NCI-H2029 (cell line): ENCODE measurements around the gene CCDC146.
"Not testable (repeated sequence)": the region's sequence is repeated elsewhere in the genome, so short reads cannot be mapped to it uniquely, and the experiment has no call there.

Source experiments
- DNase-seq: peaks from one replicate; lab custom pipeline; 2025; lab: John Stamatoyannopoulos, UW

The CCDC146 gene

DNA sequence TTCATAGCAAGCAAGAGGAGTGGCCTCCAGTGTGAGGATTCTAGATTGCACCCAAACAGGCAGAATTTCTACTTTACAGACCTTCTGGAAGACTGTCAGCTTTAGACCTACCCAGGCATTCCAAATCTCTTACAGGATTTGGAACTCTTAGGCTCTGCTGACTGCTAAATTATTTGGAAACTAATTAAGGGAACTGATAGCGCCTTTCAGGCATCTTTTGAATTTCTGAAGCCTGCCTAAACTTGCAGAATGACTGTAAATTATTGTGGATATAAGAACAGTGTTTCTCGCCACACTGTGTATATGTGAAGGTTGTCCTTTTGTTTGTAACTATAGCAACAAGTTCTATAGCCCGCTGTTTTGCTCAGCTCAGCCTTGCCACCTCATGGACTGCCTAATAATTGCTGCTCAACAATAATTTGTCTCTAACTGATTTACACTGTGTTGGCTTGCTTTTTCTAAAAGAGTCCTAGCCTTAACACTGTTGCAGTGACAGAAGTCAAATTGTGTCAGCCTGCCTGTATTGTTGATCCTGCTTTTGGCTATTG, 32.6 kb downstream of the CCDC146 start:
- not testable (repeated sequence) for DNase-seq

DNA sequence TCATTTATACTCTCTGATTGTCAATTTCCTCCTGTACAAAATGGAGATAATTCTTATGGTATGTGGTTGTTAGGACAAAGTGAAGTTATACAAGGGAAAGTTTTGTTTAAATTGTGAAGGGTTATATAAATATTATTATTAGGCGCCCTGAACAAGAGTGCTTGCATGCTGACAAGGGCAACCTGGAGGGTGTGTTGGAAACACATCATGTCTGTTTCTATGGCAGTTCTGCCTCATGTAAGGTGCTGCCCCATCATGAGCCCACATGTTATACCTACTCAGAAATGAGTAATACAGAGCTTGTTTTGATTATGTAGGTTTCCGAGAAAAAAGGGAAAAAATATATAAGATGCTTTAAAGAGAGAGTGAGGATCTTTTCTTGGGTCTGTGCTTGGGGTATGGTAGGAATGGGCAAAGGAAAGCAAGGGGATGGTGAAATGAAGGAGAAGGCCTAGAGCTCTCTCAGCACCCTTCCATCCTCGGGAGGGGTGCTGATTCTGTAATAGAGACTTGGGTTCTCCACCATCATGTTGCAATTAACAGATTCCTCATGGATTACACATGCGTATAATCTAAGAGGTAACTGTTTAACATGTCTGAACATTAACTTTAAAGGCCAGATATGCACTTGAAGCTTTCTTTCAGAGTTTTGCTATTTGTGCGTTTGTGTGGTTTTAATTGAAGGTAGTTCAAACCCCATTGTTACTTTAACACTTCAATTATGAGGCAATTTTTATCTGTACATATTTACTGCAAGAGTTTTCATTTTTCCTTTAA, 33.4 kb downstream of the CCDC146 start:
- DNase-seq = not testable (repeated sequence)

DNA sequence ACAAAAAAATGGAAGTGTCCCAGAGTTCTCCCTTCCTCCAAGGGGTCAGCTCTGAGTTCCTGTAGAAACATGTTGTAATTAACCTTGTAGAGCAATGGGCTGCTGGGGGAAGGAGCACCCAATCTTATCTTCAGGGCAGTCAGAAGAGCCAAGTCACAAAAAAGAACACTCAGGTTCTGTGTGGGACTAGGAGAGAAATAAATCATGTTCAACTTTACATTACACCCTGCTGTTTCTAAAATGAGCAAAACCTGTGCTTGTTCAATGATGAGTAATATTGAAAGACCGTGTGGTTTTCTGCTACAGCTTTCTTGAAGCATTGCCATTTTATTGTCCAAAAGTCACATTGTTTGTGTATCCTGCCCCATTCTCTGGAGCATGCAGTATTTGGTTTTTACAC, 34.6 kb downstream of the CCDC146 start:
- not testable (repeated sequence) for DNase-seq

DNA sequence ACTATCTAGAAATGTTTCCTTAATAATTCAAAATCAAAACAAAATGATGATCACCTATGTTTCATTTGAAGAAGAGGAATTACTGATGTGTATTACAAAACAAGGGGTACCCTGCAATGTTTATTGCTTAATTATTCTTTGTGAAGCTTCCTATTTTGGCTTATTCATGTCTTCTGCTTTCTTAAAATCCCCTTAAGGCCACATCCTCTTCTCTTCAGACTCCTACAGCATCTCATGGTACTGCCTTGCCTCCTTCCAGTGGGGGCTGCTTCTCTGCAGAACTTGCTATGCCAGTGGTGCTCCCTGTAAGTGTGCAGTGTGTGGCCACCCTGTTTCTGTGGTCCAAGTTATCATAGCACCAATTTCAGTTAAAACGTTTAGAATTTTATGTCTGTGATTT, 35.0 kb downstream of the CCDC146 start:
- DNase-seq = no peak

DNA sequence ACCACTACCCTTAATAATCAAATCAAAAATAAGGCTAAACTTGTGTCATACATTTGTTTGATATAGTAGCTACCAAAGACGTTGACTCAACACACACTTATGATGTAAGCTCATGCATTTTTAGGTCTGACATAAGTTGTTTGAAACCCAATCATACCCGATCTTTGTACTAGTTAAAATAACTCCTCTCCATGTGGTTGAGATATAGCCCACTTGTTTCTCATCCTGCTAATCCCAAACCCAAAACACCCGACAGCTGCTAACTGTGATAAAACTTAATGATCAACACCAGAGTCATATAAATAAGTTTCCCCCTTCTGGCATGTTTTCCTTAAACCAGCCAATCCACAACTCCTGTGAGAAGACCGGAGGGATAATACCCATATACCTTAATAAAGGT, 48.7 kb downstream of the CCDC146 start:
- DNase-seq = not testable (repeated sequence)

DNA sequence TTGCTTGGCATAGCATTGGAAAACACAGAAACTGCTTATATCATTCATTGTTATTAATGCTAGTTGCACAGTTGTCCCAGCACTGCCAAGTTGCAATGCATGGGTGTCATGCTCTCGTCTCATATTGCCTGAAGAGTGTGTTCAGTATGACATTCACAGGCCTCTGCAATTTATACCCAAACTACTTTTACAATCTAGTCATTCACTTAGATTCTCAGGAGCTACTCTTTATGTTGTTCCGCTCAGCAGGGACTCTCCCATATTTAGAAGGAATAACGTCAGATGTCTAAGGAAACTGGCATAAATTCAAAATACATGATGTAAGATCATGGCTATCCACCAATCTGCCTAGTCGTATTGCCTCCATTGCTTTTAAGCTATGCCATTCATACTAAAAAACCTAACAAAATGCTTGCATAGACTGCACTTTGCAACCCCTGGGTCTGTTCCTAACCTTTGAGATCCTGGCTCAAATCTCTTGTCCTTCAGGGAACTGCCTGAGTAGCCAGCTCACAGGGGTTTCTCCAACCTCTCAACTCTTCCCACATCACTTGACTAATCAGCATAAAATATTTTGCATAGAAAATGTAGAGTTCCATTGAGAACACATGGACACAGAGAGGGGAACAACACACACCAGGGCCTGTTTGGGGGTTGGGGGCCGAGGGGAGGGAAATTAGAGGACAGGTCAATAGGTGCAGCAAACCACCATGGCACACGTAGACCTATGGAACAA, 50.2 kb downstream of the CCDC146 start:
- DNase-seq = not testable (repeated sequence)

DNA sequence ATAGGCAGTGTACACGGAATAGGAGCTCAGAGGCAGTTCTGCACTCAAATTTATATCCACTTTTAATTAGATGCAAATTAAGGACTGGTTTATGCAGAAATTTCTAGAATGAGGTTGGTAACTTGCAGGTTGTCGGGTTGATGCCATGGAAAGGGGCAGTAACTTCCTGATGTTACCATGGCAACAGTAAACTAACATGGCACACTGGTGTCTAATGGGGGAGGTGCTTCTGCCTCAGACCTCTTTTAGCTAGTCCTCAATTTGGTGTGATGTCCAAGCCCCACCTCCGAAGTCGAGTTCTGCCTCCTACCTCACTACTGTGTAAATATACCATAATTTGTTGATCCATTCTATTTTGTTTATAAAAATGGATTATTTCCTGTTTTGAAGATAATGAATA, 52.0 kb downstream of the CCDC146 start:
- not testable (repeated sequence) for DNase-seq

DNA sequence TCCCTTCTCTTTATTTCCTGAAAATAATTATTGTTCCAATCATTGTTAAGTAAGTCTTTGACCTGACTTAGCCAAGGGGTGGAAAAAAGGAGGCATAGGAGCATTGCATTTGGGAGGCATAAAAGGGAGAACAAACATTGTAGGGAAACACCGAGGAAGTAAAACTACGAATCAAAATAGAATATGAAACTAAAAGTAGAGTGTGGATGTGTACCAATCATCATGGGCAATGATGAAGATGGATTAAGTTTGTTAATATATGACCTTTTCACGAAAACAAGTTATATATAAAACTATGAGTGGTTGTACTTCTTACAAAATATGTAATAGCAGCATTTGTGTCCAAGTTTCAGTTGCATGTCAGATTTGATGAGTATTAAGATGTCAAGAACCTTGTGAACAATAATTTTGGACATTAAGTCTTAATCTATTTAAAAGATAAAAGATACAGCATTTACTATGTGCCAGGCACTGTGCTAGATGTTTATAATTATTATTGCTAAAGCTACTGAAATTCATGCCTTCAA, 52.9 kb downstream of the CCDC146 start:
- DNase-seq = not testable (repeated sequence)

DNA sequence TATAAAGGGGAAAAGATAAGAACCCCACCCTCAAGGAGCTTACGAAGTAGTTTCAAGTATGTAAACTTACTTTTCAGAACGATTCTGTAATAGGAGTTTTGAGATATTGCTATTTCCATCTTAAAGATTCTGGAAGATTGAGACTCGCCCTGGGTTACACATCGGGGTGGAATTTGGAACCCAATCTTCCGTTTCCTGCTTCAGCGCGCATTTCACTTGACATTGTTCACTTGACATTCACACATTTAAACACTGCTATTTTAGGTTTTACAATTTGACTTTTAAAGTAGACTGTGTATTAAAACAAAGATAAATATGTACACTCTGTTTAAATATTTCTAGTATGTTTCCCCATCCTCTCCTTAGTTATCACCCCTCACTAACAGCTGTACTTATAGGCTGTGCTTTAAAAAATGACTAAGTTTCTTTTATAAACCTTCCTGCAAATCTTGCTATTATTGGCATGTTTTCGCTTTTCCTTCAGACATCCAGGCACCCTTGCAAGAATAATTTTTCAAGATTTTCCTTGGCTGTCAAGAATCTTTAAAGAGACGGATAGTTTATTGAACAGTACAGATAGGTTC, 55.0 kb downstream of the CCDC146 start:
- DNase-seq = not testable (repeated sequence)

DNA sequence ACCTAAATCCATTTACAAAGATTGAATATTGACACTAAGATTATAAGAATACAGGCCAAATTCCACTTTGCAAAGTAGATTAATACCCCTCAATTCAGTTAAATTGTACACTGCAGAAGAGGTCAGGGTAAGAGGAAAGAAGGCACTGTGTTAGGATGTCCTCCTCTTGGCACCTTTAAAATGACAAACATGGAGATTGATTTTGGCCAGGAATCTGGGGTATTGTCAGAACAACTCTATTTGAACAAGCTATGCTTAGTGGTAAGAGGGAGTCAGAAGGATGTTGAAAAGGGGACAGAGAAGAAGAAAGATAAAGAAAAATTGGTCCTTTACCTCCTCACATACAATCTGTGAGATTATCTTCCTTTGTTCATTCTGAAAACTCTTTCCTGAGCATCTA, 55.6 kb downstream of the CCDC146 start:
- not testable (repeated sequence) for DNase-seq

DNA sequence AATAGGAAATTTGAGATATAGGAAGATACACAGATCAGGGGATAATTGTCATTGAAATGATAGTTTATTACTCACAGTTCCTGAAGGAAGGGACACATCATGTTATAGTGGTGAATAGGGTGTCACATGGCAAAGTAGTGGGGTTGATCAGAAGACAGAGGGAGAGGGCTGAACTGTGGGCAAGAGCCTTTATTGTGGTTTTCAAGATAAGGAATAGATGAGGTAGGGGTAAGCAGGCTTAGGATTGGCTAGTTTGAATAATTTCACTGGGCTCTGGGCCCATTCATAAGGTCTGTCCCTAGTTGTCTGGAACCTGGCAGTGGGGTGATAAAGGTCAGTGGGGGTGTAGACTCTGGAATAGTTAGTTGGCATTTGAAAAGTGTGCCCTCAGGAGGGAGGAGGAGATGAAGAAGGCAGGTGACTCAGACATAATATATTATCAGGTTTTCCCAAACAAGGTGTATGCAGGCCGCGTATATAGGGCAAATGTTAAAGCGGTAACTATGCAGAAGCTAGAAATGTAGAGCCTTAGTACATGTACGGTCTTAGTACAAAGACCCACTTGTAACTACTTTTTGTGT, 58.7 kb downstream of the CCDC146 start:
- no peak for DNase-seq

DNA sequence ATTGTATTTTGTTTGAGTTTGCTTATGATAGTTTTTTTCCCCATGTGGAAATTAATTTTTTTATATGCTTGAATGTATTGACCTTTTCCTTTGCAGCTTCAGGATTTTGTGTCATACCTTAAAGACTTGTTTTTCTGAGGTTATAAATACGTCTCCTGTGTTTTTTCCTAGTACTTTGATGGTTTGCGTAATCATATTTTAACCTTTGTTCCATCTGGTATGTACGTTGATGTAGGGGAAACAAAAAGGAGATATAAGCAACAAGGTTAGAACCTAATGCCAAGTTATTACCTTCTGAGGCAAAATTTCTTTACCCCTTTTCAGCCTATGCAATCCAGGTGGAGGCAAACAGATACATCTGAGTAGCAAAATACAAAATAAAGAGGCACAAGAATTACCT, 59.3 kb downstream of the CCDC146 start:
- no peak for DNase-seq

DNA sequence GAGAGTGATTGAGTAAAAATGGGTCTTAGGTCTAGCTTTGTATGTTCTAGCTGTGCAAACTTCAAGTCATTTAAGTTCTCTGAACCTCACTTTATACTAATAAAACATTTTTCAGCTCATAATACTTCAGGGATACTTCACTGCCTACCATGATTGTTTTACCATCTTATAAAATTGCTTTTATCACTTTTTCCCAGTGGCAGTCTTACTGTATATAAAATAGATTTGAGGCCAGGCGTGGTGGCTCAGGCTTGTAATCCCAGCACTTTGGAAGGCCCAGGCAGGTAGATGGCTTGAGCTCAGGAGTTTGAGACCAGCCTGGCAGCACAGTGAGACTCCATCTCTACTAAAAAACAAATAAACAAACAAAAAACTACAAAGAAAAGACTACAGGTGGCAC, 59.8 kb downstream of the CCDC146 start:
- DNase-seq = no peak

DNA sequence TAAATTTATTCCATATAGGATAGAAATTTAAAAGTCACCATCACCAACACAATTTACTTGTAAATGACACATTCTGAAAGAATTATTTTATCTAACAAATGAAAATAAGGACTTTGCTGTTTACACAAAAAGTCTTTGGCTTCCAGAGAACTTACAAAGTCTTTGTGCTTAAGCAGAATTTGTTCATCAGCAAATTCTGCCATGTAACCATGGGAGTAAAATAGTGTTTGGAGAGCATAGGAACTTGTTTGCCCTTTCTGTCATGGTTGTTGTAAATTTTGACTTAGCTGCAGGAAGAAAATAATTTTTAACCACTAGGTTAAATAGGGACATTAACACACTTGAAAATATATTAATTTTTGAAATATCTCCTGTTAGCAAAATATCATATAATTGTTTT, 62.0 kb downstream of the CCDC146 start:
- no peak for DNase-seq

DNA sequence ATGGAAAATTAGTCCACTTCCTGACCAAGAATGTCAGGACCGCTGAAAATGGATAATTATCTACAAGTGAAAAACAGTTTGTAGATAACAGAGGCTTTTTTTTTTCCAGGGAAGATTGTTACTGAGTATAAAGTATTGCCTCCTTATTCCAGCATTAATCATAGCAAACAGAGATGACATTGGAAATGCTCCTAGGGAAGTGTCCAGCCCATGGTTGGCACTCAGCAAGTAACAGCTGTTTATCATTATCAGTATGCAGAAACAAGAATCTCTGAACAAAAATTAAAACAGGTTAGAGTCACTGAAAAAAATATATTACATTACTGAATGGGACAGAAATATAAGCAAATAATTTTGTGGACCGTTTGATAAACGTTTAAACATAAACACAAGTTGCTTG, 62.6 kb downstream of the CCDC146 start:
- DNase-seq = no peak

DNA sequence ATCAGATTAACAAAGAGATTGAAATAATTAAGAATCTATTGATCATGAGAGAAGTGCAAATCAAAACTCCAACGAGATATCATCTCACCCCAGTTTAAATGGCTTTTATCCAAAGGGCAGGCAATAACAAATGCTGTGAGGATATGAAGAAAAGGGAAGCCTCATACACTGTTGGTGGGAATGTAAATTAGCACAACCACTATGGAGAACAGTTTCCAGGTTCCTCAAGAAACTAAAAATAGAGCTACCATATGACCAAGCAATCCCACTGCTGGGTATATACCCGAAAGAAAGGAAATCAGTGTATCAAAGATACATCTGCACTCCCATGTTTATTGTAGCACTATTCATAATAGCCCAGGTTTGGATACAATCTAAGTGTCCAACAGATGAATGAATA, 63.5 kb downstream of the CCDC146 start:
- DNase-seq = no peak

DNA sequence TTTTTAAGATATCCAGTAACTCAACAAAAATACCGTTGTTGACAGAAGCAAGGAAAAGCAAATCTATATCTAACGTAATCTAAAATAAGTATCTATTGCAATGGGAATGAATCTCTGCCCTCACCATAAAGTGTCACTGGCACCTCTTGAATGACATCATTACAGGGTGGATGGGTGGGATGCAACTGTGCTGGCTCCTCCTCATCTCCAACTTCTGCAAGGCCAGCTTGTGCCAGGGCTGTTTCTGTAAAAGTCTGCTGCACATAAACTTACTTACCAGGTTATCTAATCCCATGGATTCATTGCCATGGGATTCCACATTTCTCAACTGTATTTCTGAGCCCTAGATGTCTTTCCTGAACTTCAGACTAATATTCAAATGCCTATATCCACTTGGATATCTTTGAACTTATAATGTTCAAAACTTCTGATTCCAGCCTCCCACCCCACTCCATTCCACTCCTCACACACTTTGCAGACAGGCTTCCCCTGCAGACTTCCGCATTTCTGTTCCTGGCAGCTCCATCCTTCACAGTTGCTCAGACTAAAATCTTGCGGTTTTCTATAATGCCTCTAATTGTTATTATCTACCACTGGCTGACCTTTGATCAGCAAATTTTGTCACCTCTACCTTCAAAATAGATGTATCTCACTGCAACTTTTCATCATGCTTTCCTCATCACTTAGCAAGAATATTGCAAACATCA, 66.5 kb downstream of the CCDC146 start:
- DNase-seq = no peak

DNA sequence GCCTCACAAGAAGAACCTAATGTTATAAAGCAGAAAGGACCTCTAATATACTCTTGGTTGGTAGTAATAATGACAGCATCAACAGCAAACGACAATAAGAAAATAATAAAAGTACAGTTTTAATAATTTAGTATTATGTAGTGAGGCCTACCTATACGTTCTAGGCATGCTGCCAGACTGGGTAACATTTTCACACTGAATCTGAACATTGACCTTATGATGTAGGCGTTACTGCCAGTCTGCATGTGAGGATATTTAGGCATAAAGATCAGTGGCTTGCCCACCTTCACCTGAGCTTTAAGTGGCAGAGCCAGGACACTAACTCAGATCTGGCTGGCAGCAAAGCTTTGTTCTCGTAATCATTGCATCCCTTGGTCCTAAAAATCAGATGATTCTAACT, 74.7 kb downstream of the CCDC146 start:
- no peak for DNase-seq

DNA sequence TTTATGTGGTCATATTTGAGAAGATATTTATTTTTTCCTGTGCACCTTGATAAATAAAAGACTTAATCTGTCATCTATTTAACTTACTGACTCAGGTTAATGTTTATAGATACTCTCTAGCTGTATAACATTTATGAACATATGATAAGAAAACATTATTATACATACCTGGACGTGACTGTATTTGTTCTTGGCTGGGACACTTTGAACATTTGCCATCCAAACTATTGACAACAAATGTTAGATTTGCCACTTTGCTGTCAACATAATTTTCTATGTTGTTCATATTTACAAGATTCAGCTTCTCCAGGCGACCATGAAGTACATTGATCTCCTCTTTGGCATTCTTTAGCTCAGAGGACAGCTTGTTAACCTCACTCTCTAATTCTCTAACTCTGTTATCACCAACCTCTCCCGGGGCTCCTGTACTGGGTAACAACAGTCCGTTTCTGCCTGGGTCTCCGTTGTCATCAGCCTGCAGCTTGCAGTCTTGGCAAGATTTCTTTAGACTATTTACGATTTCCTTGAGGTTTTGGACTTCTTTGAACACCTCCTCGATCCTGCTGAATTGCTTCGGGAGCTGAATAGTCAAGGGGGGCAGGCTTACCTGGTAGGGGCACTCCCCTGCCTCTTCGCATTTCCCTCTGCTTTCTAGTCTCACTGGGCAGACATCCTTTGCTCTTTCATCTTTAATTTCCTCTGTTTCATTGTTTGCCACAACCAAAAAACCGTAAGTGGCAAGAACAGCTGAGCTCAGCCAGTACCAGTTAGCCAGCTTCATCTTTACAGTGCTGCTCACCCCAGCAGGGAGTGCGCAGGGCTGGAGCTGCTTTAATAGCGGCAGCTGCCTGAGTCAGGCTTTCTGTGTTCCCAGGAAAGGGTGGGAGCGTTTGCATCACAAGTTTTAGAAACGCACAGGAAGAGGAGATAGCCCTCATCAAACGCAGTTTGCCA, 76.9 kb downstream of the CCDC146 start, which contains the start of gene FGL2:
Gene FGL2 (minus strand): TSS at position 807 of the 954 bp plus-strand sequence. CDS start 26 bp downstream, at position 781.
- DNase-seq = no peak

DNA sequence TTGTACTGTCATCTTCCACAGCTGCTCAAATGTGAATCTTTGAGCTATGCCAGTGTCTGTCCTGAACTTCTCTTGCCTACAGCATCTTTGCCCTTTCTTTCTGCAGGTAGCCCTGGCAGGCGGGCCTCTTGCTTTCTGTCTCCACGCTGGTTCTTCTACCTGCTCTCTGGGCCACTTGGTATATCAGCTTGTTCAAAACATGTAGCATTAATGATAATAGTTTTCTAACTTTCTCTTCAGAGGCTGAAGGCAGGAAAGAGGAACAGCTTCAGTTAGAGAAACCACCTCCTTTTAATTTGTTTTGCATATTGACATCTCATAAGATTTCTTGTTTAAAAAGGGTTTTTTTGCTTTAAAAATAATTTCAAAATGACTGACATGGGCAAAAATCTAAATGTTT, 78.1 kb downstream of the CCDC146 start:
- no peak for DNase-seq
